Liver (tissue), 9 donors: ENCODE data around the gene M6PR. TPM values are rescaled to one million over a fixed set of nuclear protein-coding genes. Genes with fewer than 3 reads are reported as not detected.

Experiments used
- DNase-seq: peaks from one replicate; pipeline ENCODE4 v3.0.0-alpha.2; 2017; ENCODE audit warnings: low spot score
- H3K27ac ChIP-seq, 2 donors: one replicate each; pipeline ENCODE4 v1.7.0; 2013; ENCODE audit warnings: inconsistent platforms in 2 of 2, low read length in 2 of 2, control low read depth in 1 of 2, low read depth in 1 of 2, mild to moderate bottlenecking in 1 of 2
- H3K27me3 ChIP-seq, 4 donors: one replicate each; pipeline versions ENCODE4 v1.6.1 to v1.7.0; 2013; ENCODE audit warnings: low read length in 3 of 4, inconsistent platforms in 1 of 4, mild to moderate bottlenecking in 1 of 4, moderate library complexity in 1 of 4; ENCODE audit not compliant: control insufficient read depth in 4 of 4, insufficient read depth in 4 of 4
- H3K36me3 ChIP-seq, 4 donors: one replicate each; pipeline versions ENCODE4 v1.6.1 to v1.7.0; 2013; ENCODE audit warnings: low read length in 3 of 4, mild to moderate bottlenecking in 3 of 4, low read depth in 1 of 4, moderate library complexity in 1 of 4; ENCODE audit not compliant: control insufficient read depth in 4 of 4, insufficient read depth in 3 of 4
- H3K4me1 ChIP-seq, 4 donors: one replicate each; pipeline versions ENCODE4 v1.6.1 to v1.7.0; 2013; ENCODE audit warnings: low read length in 3 of 4, mild to moderate bottlenecking in 3 of 4, moderate library complexity in 1 of 4; ENCODE audit not compliant: control insufficient read depth in 4 of 4, insufficient read depth in 4 of 4
- H3K4me3 ChIP-seq, 3 donors: one replicate each; pipeline versions ENCODE4 v1.6.1 to v1.7.0; 2013; ENCODE audit warnings: low read length in 3 of 3, control low read depth in 1 of 3, low read depth in 1 of 3, mild to moderate bottlenecking in 1 of 3
- H3K9ac ChIP-seq, 2 donors: one replicate each; pipeline ENCODE4 v1.7.0; 2013; ENCODE audit warnings: low read length in 2 of 2, mild to moderate bottlenecking in 2 of 2, moderate library complexity in 2 of 2, control low read depth in 1 of 2, low read depth in 1 of 2
- H3K9me3 ChIP-seq, 4 donors: one replicate each; pipeline versions ENCODE4 v1.6.1 to v1.7.0; 2013; ENCODE audit warnings: low read length in 3 of 4; ENCODE audit not compliant: control insufficient read depth in 4 of 4
- CTCF ChIP-seq: fragments of 150-350 bp; IDR thresholded peaks from 2 replicates; pipeline ENCODE4 v1.5.1; 2017; ENCODE audit warnings: improper control_type of control experiment, low read depth, low read length; ENCODE audit not compliant: missing input control
- EGR1 ChIP-seq, 2 donors: IDR thresholded peaks; 2 replicates each; pipeline ENCODE4 v1.6.1; 2016 to 2018; ENCODE audit warnings: antibody characterized with exemption in 2 of 2, low read depth in 2 of 2
- FOXA1 ChIP-seq: IDR thresholded peaks from 2 replicates; pipeline ENCODE4 v1.6.1; 2016; ENCODE audit warnings: antibody characterized with exemption
- FOXA2 ChIP-seq: IDR thresholded peaks from 2 replicates; pipeline ENCODE4 v1.6.1; 2016; ENCODE audit warnings: antibody characterized with exemption
- GABPA ChIP-seq, 2 donors: IDR thresholded peaks in 1 of 2; conservative IDR thresholded peaks in 1 of 2; 2 replicates each; pipeline ENCODE4 v1.6.1; 2016; ENCODE audit warnings: antibody characterized with exemption in 2 of 2, mild to moderate bottlenecking in 1 of 2, moderate library complexity in 1 of 2
- HNF4A ChIP-seq, 2 donors: conservative IDR thresholded peaks; 2 replicates each; pipeline ENCODE4 v1.6.1; 2016; ENCODE audit warnings: antibody characterized with exemption in 2 of 2, mild to moderate bottlenecking in 2 of 2
- HNF4G ChIP-seq: IDR thresholded peaks from 2 replicates; pipeline ENCODE4 v1.6.1; 2016; ENCODE audit warnings: antibody characterized with exemption
- JUND ChIP-seq, 2 donors: IDR thresholded peaks; 2 replicates each; pipeline ENCODE4 v1.6.1; 2016; ENCODE audit warnings: antibody characterized with exemption in 2 of 2
- MAX ChIP-seq: IDR thresholded peaks from 2 replicates; pipeline ENCODE4 v1.6.1; 2016; ENCODE audit warnings: antibody characterized with exemption
- NR2F2 ChIP-seq: IDR thresholded peaks from 2 replicates; pipeline ENCODE4 v1.6.1; 2016; ENCODE audit warnings: antibody characterized with exemption
- RAD21 ChIP-seq, 2 donors: IDR thresholded peaks; 2 replicates each; pipeline ENCODE4 v1.6.1; 2016; ENCODE audit warnings: antibody characterized with exemption in 2 of 2, mild to moderate bottlenecking in 2 of 2
- REST ChIP-seq: IDR thresholded peaks from 2 replicates; pipeline ENCODE4 v1.6.1; 2016; ENCODE audit warnings: antibody characterized with exemption, mild to moderate bottlenecking
- RXRA ChIP-seq, 2 donors: IDR thresholded peaks; 2 replicates each; pipeline ENCODE4 v1.6.1; 2017 to 2018; ENCODE audit warnings: antibody characterized with exemption in 2 of 2, mild to moderate bottlenecking in 1 of 2
- TAF1 ChIP-seq: conservative IDR thresholded peaks from 2 replicates; pipeline ENCODE4 v1.6.1; 2016; ENCODE audit warnings: antibody characterized with exemption, mild to moderate bottlenecking
- YY1 ChIP-seq: IDR thresholded peaks from 2 replicates; pipeline ENCODE4 v1.6.1; 2016; ENCODE audit warnings: antibody characterized with exemption, mild to moderate bottlenecking
- WGBS: extraction: QIAGEN DNeasy Blood & Tissue Kit; methylation state at CpG from one replicate; pipeline ENCODE4 v1.1.7; 2013; 5-methylcytosine and 5-hydroxymethylcytosine counted together
- polyA plus RNA-seq, 2 donors: library from polyadenylated mRNA; stranded (reverse) in 1 of 2; unstranded in 1 of 2; fragments of 200-250 nt in 1 of 2; fragments of >200 nt in 1 of 2; fragmentation: Nextera tagmentation in 1 of 2; extraction: Ambion mirVana in 1 of 2; gene quantifications; one replicate each; pipeline versions ENCODE4 v1.2.1 to v1.2.3, GENCODE V29; 2013 to 2015
- total RNA-seq, 2 donors: library from RNA; depleted of rRNA; stranded (reverse); fragments of >200 nt; gene quantifications; one replicate each; pipeline ENCODE4 v1.2.3, GENCODE V29; 2014
- TF ChIP-seq, protein P1 (sequence below): IDR thresholded peaks from 2 replicates; pipeline ENCODE4 v1.6.1; 2016; ENCODE audit warnings: antibody characterized with exemption
- TF ChIP-seq, protein P2 (sequence below): IDR thresholded peaks from 2 replicates; pipeline ENCODE4 v1.6.1; 2016; ENCODE audit warnings: antibody characterized with exemption
- donor health status: healthy.
- donor health status: healthy.
- donor health status: healthy.
- donor health status: healthy.
- donor health status: healthy.

M6PR gene
- total and polyA plus RNA-seq, 4 donors, result 38.7 to 118 (median 46.7) TPM

DNA sequence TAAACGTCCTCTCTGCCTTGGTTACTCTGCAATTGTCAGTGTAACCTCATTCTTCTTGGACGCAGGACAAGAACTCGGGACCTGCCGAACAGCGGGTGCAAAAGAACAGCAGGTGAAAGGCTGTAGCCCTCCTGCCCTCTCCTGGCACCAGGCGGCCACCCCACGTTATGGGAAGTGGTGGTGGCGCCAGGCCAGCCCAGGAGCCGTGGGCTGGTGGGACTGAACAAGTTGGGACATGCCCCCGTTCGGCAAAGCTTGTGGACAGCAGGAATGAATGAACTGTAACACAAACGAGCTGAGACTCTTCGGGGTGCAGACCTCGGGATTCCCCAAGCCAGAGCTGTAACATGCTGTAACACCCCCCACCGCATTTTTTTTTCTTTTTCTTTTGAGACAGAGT is 6.6 kb upstream of the M6PR start:
- TF ChIP-seq, protein P1, sequence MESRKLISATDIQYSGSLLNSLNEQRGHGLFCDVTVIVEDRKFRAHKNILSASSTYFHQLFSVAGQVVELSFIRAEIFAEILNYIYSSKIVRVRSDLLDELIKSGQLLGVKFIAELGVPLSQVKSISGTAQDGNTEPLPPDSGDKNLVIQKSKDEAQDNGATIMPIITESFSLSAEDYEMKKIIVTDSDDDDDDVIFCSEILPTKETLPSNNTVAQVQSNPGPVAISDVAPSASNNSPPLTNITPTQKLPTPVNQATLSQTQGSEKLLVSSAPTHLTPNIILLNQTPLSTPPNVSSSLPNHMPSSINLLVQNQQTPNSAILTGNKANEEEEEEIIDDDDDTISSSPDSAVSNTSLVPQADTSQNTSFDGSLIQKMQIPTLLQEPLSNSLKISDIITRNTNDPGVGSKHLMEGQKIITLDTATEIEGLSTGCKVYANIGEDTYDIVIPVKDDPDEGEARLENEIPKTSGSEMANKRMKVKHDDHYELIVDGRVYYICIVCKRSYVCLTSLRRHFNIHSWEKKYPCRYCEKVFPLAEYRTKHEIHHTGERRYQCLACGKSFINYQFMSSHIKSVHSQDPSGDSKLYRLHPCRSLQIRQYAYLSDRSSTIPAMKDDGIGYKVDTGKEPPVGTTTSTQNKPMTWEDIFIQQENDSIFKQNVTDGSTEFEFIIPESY, result no peak
- TF ChIP-seq HNF4G, result no peak
- no peak for TF ChIP-seq MAX
- no peak for TF ChIP-seq CTCF
- no peak for TF ChIP-seq FOXA2
- 94% methylated on average over 15 of the region's 15 CpGs for WGBS
- H3K4me1 ChIP-seq, result no peaks in the 10 kb centered on the region

DNA sequence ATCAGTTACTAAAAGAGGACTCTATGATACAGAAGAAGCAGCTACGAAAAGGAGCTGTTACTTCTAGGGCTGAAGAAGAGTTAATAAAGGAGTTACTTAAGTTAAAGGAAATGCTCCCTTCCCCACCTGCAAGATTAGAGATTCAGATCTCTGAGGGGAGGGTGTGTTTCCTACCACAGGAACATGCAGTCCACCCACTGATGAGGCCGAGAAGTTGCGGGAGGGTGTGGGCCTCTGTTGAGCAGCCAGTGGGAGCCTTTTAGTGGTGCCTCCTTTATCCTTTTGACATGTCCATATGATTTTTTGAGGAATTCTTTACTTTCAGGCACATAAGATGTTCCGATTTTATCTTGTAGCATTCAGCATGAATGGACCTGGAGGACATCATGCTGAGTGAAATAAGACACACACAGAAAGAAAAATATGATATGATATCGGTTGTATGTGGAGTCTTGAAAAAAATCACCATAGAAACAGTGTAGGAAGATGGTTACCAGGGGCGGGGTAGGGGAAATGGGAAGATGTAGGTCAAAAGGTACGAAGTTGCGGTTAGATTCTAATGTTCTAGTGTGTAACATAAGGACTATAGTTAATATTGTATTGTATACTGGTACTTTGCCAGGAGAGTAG is 4.4 kb upstream of the M6PR start:
- H3K9ac ChIP-seq, result no peak overlapping the region
- peaks cover 0 to 3% (median 3%) of the 10 kb centered on the region in 4 donors for H3K36me3 ChIP-seq
- H3K4me1 ChIP-seq, result peaks cover 0 to 9% (median under 1%) of the 10 kb centered on the region in 4 donors
- DNase-seq, result no peak
- no peaks in the 10 kb centered on the region for H3K27me3 ChIP-seq
- no peak overlapping the region for H3K27ac ChIP-seq
- TF ChIP-seq JUND (IDR thresholded peaks at IDR 0.05), result no peak
- TF ChIP-seq FOXA1, result no peak
- TF ChIP-seq HNF4G, result no peak
- TF ChIP-seq RXRA (IDR thresholded peaks at IDR 0.05), result no peak
- TF ChIP-seq TAF1, result no peak
- peaks cover 2 to 13% (median 6%) of the 10 kb centered on the region in 4 donors for H3K9me3 ChIP-seq
- WGBS, result 93% methylated on average over 8 of the region's 8 CpGs
- H3K4me3 ChIP-seq, result no peak overlapping the region

More for the DNA sequence above, 6.6 kb upstream of the M6PR start:
- H3K27ac ChIP-seq, result no peak overlapping the region
- no peaks in the 10 kb centered on the region for H3K27me3 ChIP-seq
- no peak for DNase-seq
- H3K36me3 ChIP-seq, result peaks cover 0 to 3% (median 3%) of the 10 kb centered on the region in 4 donors
- peaks cover 2 to 13% (median 6%) of the 10 kb centered on the region in 4 donors for H3K9me3 ChIP-seq
- H3K9ac ChIP-seq, result no peak overlapping the region
- H3K4me3 ChIP-seq, result no peak overlapping the region

DNA sequence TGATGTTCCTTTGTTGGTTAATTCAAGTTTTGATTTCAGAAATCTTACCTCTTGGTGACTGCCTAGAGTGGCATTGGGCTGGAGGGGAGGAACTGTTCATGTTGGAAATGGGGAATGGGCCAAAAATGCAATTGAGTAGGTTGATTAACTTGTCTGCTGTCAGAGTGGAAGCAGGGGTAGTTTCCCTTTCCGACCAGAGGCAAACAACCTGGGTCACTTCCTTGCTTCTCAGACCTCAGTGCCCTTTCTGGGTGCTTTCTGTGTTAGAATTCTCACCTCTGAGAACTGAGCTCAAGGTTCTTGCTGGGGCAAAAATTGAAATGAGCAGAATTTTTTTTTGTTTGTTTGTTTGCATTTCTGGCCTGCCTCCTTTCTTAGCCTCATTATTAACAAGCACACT is 2.3 kb upstream of the M6PR start:
- H3K4me1 ChIP-seq, result peaks cover 0 to 30% (median 22%) of the 10 kb centered on the region in 4 donors
- no peaks in the 10 kb centered on the region for H3K27me3 ChIP-seq
- no peak overlapping the region for H3K27ac ChIP-seq
- H3K9me3 ChIP-seq, result peaks cover 2 to 13% (median 6%) of the 10 kb centered on the region in 4 donors
- DNase-seq, result no peak
- H3K9ac ChIP-seq, result no peak overlapping the region
- 73% methylated on average over 1 of the region's 1 CpG for WGBS
- H3K4me3 ChIP-seq, result no peak overlapping the region
- peaks cover 0 to 3% (median 3%) of the 10 kb centered on the region in 4 donors for H3K36me3 ChIP-seq
- TF ChIP-seq FOXA2 (no peak), HNF4G (no peak), YY1 (no peak), RAD21 (IDR thresholded peaks at IDR 0.05) (no peak), JUND (IDR thresholded peaks at IDR 0.05) (no peak), HNF4A (conservative IDR thresholded peaks at IDR 0.05) (no peak), GABPA (IDR thresholded peaks at IDR 0.05 in 1 of 2, conservative IDR thresholded peaks at IDR 0.05 in 1 of 2) (no peak), REST (no peak), NR2F2 (no peak), EGR1 (IDR thresholded peaks at IDR 0.05; ENCODE audit: low read depth in 2 of 2) (no peak)
- TF ChIP-seq, protein P2, sequence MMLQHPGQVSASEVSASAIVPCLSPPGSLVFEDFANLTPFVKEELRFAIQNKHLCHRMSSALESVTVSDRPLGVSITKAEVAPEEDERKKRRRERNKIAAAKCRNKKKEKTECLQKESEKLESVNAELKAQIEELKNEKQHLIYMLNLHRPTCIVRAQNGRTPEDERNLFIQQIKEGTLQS, result no peak
- TF ChIP-seq, protein P1, result no peak
